ENCODE data around the gene MRPL20.

DNA sequence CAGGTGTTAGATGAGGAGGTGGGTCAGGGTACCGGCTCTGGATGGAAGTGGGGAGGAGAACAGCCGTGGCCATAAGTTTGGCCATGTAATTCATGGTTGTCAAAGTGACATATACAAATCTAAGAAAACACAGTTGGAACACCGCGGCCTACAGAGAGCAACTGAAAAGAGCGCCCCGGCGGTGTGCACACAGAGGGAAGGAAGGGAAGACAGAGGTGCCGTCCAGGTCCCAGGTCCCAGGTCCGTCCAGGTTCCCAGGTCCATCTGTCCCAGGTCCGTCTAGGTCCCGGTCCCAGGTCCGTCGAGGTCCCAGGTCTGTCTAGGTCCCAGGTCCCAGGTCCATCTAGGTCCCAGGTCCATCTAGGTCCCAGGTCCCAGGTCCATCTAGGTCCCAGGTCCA lies 4.5 kb upstream of the MRPL20 start:
- TF ChIP-seq CTCF (IDR thresholded peaks at IDR 0.05; ENCODE audit: low read length) (no peak), EZH2 (IDR thresholded peaks at IDR 0.05; ENCODE audit: borderline replicate concordance, low read length) (no peak)

Measured in OCI-LY1 (cell line).